SW 1271 (cell line): ENCODE data around the gene PTGDR2.

Experiments
- DNase-seq, 2 experiments: peaks; one replicate each; lab custom pipeline; 2025; lab: John Stamatoyannopoulos, UW

PTGDR2 gene

GRCh38 chr11:60874421-60875365 is 18.9 kb upstream of the PTGDR2 start:
- no peak for DNase-seq

GRCh38 chr11:60873533-60873932 is 17.8 kb upstream of the PTGDR2 start:
- no peak for DNase-seq

DNA sequence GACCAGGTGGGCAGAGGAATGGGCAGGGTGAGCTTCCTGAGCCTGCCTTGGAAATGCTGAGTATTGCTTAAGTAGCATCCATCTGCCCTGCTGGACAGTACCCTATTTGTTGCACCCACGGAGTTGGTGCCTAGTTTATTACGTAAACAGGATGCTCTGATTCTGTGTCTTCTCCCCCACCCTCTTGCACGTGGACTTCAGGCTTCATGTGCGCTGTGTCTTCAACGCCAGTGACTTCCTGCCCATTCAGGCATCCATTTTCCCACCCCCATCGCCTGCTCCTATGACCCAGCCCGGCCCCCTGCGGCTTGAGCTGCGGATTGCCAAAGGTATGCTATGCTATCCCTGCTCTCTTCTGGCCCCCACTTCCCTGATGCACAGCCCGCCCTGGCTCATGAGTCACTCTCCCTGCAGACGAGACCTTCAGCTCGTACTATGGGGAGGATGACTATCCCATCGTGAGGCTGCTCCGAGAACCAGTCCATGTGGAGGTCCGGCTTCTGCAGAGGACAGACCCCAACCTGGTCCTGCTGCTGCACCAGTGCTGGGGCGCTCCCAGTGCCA is 17.3 kb upstream of the PTGDR2 start:
- no peak for DNase-seq

GRCh38 chr11:60872124-60872960 is 16.6 kb upstream of the PTGDR2 start:
- DNase-seq, result no peak

DNA sequence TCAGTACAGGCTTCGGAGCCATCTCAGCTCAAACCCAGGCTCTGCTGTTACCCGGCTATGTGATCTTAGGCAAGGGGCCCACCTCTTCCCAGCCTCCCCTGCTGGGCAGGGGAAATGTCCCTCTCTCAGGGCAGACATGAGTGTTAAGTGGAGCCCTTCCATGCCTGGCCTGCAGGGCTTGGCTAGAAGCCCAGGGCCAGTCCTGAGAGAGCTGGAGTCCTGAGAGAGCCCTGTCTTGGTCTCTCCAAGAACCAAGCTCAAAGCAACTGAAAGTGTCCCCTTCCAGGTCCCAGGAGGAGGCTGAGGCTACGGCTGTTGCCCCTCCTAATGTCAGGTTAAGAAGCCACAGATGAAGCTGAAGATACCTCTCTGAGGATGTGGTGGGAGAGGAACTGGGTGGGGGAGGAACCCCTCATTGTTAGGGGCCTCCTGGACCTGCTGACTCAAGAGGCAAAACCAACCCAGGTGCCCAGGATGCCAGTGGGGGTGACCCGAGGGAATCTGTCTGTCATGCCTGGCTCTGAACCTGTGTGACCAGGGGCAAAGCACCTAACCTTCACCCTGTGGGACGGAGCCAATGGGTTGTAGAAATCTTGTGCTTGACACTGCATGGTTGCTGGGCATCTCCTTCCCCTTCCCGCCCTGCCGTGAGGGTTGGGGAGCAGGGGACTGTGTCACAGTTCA is 15.8 kb upstream of the PTGDR2 start:
- no peak for DNase-seq

DNA sequence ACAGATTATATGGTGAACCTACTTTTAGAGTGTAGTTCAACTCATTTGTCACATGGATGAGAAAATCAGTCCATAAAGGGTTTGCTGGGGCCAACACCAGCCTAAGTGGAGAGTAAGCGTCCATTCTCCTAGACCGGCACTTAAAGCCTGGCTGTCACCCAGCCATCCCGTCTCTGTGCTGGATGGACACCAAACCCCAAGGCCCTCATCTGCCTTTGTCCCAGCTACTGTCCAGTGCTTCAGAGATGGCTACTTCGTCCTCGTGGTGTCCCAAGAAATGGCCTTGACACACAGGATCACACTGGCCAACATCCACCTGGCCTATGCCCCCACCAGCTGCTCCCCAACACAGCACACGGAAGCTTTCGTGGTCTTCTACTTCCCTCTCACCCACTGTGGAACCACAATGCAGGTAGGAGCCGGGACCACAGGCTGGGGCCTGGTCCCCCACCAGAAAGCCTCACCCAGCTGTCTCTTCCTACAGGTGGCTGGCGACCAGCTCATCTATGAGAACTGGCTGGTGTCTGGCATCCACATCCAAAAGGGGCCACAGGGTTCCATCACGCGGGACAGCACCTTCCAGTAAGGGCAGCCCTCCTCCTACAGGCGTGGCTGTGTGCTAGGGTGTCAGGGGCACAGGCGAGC is 15.1 kb upstream of the PTGDR2 start:
- no peak for DNase-seq

DNA sequence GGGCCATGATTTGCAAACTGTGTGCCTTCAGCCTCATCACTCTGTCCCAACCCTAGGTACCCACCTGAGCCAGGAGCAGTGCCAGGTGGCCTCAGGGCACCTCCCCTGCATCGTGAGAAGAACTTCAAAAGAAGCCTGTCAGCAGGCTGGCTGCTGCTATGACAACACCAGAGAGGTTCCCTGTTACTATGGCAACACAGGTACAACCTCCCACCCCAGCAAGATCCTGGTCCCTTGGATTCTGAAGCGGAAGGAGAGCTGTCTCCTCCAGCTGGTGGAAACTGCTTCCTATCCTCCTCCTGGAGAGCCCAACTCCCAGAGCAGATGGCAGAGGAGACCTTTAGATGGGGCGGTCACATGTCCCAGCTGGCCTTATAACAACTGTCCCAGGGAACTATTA is 14.5 kb upstream of the PTGDR2 start:
- no peak for DNase-seq

GRCh38 chr11:60869451-60869825 is 13.7 kb upstream of the PTGDR2 start:
- no peak for DNase-seq

- DNase-seq, result no peak
These were observed 13.1 kb upstream of the PTGDR2 start for GRCh38 chr11:60868682-60869450.

DNA sequence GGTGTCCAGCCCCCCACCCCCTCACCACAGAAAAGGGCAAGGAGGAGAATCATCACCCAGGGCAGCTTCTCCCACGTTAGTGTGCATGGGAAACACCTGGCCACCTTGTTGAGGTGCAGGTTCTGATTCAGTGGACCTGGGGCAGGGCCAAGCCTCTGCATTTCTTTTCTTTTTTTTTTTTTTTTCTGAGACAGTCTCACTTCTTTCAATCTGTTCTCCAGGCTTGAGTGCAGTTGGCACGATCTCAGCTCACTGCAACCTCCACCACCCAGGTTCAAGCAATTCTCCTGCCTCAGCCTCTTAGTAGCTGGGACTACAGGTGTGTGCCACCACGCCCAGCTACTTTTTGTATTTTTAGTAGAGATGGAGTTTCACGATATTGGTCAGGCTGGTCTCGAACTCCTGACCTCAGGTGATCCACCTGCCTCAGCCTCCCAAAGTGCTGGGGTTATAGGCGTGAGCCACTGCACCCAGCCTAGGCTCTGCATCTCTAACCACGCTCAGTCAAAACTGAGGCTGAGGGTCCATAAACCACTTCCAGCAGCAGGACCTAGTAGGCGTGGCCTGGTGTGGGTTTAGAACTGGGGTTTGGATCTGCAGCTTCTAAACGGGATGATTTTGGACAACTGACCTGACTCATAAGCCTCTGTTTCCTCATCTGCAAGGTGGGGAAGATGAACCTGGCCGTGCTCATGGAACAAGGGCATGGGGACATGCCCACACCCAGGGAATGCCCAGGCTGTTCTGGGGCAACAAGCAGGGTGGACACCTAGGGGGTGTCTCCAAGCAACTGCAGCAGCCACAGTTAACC is 12.3 kb upstream of the PTGDR2 start:
- DNase-seq, result no peak

- no peak for DNase-seq
These were observed 11.4 kb upstream of the PTGDR2 start, which contains the start of gene ZP1 for GRCh38 chr11:60866911-60867870. Gene ZP1 (plus strand): TSS chr11:60867542. CDS start chr11:60867562, 20 bp downstream.

DNA sequence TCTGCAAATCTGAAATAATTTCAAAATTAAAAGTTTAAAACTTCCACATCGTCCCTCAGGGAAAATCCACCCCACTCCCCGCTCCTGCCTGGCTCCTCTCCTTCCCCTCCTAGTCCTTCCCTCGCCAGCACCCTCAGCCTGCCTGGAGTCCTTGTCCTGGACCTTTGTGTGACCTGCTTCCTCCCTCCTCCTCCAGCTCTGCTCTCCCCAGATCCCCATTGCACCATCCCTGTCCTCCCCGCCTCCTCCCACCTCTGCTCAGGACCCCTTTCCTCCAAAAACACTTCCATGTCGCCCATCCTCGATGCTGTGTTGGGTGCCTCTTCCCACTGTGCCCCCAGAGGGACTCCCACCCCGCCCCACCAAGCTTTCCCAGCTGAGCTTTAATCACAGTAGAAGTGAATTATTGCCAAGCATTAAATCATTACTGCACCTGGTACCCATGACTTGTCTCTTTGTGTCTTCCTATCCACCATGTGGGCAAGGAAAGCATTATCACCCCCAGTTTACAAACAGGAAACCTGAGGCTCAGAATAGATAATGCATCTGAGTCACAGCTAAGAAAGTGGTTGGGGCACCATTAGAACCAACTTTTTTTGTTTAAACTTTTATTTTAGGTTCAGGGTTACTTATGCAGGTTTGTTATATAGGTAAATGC is 9.2 kb upstream of the PTGDR2 start:
- DNase-seq, result no peak

DNA sequence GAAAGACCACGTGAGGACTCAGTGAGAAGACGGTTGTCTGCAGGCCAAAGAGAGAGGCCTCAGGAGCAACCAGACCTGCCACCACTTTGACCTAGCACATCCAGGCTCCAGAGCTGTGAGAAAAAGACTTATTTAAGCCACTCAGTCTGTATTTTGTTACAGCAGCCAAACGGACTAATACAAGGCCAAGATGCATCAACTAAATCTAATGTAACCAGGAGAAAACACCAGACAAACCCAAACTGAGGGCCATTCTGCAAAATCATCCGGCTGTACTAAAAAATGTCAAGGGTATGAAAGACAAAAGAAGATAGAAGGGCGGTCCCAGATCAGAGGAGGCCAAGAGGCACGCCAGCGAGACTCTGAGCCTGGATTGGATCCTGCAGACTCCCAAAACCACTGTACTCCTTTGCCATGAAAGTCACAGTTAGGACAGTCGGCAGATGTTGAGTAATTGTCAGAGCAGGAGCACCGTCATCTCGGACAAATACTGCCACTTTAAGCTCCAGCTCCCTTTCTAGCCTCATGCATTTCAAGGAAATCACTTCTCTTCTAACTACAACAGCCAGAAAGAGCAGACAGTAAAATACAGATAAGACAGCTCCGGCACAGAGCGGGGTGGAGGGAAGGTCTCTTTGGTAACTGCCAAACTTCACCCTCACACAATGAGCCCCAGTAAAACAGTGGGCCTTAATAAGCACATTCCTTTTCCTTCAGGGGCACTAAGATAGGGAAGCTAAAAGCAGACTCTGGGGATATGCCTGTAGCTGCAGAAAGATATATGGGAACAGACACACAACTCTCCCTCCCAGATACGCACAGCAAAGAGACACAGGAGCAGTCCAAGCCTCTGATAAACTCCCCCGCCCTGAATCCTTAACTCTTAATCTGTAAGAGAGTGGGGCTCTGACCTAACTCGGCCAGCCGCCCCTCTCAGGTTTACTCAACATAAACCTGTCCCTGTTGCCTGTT is 8.1 kb upstream of the PTGDR2 start:
- no peak for DNase-seq

GRCh38 chr11:60862171-60862570 is 6.4 kb upstream of the PTGDR2 start:
- DNase-seq, result no peak

- no peak for DNase-seq
These were observed 5.2 kb upstream of the PTGDR2 start for GRCh38 chr11:60860943-60861342.

DNA sequence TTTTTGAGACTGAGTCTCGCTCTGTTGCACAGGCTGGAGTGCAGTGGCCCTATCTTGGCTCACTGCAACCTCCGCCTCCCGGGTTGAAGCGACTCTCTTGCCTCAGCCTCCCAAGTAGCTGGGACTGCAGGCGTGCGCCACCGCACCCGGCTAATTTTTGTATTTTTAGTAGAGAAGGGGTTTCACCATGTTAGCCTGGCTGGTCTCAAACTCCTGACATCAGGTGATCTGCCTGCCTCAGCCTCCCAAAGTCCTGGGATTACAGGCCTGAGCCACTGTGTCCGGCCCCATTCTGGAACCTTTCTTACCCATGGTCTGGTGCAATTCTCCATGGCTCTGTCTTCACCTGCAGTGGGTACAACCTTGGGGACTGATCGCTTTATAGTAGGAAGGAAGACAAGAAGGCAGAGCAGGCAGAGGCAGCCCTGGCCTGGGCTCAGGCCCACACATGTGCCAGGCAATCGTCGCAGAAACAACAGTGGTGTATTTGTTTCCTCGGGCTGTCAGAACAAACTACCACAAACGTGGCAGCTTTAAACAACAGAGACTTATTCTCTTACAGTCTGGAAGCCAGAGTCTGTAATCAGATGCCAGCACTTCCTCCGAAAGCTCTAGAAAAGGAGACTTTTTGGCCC is 4.0 kb upstream of the PTGDR2 start:
- no peak for DNase-seq
